Subcutaneous adipose tissue (tissue), 4 donors: ENCODE data around the gene NDUFAF8. TPM values are rescaled to one million over a fixed set of nuclear protein-coding genes. Genes with fewer than 3 reads are reported as not detected.

Experiments
- CTCF ChIP-seq: fragments of 450-650 bp; IDR thresholded peaks from one replicate; pipeline ENCODE4 v1.5.1; 2016; ENCODE audit warnings: low read depth, mild to moderate bottlenecking, control low read depth, antibody characterized with exemption, moderate library complexity
- total RNA-seq, 4 donors: library from RNA; depleted of rRNA; stranded (reverse); fragments of >200 nt; gene quantifications; one replicate each; pipeline ENCODE4 v1.1.0, GENCODE V29; 2016

The NDUFAF8 gene
- total RNA-seq, 4 donors from 2014 or later = 20.4 to 59.5 (median 53.6) TPM

GRCh38 chr17:81193051-81193410 lies 46.1 kb upstream of the NDUFAF8 start:
- no peak for TF ChIP-seq CTCF

- TF ChIP-seq CTCF = no peak
Measured at GRCh38 chr17:81193470-81194224, 45.5 kb upstream of the NDUFAF8 start.

GRCh38 chr17:81194225-81194760 lies 44.8 kb upstream of the NDUFAF8 start:
- TF ChIP-seq CTCF = no peak

- TF ChIP-seq CTCF = no peak
Measured at GRCh38 chr17:81194941-81195901, 43.9 kb upstream of the NDUFAF8 start.

GRCh38 chr17:81195941-81196495 lies 43.1 kb upstream of the NDUFAF8 start:
- TF ChIP-seq CTCF = no peak

- no peak for TF ChIP-seq CTCF
Measured at GRCh38 chr17:81196505-81197408, 42.4 kb upstream of the NDUFAF8 start.
